Skeletal muscle tissue (tissue), 4 donors: ENCODE data around the gene TAGLN3. TPM values are rescaled to one million over a fixed set of nuclear protein-coding genes. Genes with fewer than 3 reads are reported as not detected.

ENCODE experiments used
- H3K27ac ChIP-seq: one replicate; pipeline ENCODE4 v1.7.0; 2013; ENCODE audit warnings: mild to moderate bottlenecking, low read depth, low read length, inconsistent platforms
- H3K27me3 ChIP-seq, 3 donors: one replicate each; pipeline ENCODE4 v1.7.0; 2013; ENCODE audit warnings: low read length in 3 of 3; ENCODE audit not compliant: control insufficient read depth in 3 of 3, insufficient read depth in 3 of 3
- H3K36me3 ChIP-seq, 3 donors: one replicate each; pipeline ENCODE4 v1.7.0; 2013; ENCODE audit warnings: low read length in 3 of 3; ENCODE audit not compliant: control insufficient read depth in 3 of 3, insufficient read depth in 3 of 3
- H3K4me1 ChIP-seq, 3 donors: one replicate each; pipeline ENCODE4 v1.7.0; 2013; ENCODE audit warnings: low read length in 3 of 3, mild to moderate bottlenecking in 3 of 3; ENCODE audit not compliant: control insufficient read depth in 3 of 3, insufficient read depth in 3 of 3
- H3K4me3 ChIP-seq, 3 donors: one replicate each; pipeline ENCODE4 v1.7.0; 2013; ENCODE audit warnings: low read length in 3 of 3
- H3K9ac ChIP-seq, 3 donors: one replicate each; pipeline ENCODE4 v1.7.0; 2013; ENCODE audit warnings: low read length in 3 of 3, mild to moderate bottlenecking in 3 of 3, moderate library complexity in 2 of 3, low read depth in 1 of 3
- H3K9me3 ChIP-seq, 3 donors: one replicate each; pipeline ENCODE4 v1.7.0; 2013; ENCODE audit warnings: low read length in 3 of 3; ENCODE audit not compliant: control insufficient read depth in 3 of 3
- total RNA-seq: library from RNA; depleted of rRNA; stranded (reverse); fragments of >200 nt; gene quantifications from one replicate; pipeline ENCODE4 v1.2.3, GENCODE V29; 2014
- donor health status: Osteomylitis.

Gene TAGLN3
- total RNA-seq: 0.52 TPM

DNA sequence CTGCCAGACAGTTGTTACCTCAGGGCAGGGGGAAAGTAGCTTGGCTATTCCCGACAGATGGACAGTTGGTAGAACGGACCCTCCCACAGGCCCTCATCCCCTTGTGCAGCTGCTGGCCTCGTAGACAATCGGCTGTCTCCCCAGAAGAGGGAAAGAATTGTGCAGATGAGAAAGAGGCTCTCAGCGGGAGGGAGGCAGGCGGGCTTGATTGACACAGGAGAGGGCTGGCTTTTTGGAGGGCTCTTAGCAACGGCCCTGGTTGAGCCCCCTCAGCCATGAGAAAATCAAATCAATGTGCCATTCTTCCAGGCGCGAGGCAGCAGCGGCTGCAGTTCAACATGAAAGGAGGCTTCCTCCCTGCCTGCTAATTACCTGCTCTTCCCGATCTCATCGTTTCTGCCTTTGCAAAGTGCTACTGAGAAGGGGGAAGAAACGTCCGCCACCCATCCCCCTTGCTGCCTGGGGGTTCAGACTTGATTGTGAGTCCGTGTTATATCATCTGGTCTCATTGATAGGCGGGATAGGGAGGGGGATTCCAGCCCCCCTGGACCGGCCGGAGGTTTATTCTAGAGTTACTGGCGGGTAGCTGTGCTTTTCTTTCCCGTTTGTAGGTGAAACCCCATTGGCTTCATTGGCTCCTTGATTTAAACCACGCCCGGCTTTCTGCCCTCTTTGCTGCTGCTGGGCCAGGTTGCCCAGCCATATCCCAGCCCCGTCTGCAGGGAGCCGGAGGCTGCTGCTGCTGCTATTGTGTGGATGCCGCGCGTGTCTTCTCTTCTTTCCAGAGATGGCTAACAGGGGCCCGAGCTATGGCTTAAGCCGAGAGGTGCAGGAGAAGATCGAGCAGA lies at the start of gene TAGLN3:
Gene TAGLN3, plus strand, starts transcription at position 287 of the 848 bp plus-strand sequence. Its CDS starts 501 bp downstream, at position 788.
- no peak within 1 kb of the TSS for H3K27ac ChIP-seq
- H3K4me1 ChIP-seq: peaks cover 5 to 13% (median 10%) of the 10 kb centered on the region in 3 donors
- no peaks in the 10 kb centered on the region for H3K9me3 ChIP-seq
- peaks cover 21 to 31% (median 27%) of the 10 kb centered on the region in 3 donors for H3K27me3 ChIP-seq
- H3K36me3 ChIP-seq: no peaks in the 10 kb centered on the region
- peak within 1 kb of the TSS; percentile 30 to 67 (median 56) for H3K4me3 ChIP-seq
- peak within 1 kb of the TSS in 2 of 3 donors; percentile 40 to 62 for H3K9ac ChIP-seq

GRCh38 chr3:111949712-111950111 lies 49.0 kb upstream of the TAGLN3 start:
- no peaks in the 10 kb centered on the region for H3K27me3 ChIP-seq
- H3K9me3 ChIP-seq: no peaks in the 10 kb centered on the region
- H3K9ac ChIP-seq: no peak overlapping the region
- no peak overlapping the region for H3K27ac ChIP-seq
- H3K36me3 ChIP-seq: peaks cover 0 to 9% (median 0%) of the 10 kb centered on the region in 3 donors
- no peaks in the 10 kb centered on the region for H3K4me1 ChIP-seq
- no peak overlapping the region for H3K4me3 ChIP-seq

DNA sequence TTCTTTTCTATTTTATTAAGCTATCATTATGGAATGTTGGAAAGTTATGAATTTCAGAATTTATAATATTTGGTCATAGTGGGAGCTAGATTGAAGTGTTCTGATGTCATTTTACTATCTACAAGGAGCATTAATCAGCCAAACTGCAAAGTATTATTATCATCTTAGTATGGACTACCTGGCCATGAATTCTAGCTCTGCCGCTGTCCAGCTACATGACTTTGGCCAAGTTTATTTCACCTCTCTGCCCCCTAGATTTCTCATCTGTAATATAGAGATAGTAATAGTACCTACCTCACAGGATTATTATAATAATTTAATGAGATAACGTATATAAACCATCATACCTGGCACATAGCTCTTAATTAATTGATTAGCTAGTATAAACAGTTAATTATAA lies 47.7 kb upstream of the TAGLN3 start:
- Histone ChIP-seq H3K4me3 (no peak overlapping the region), H3K4me1 (no peaks in the 10 kb centered on the region), H3K27me3 (no peaks in the 10 kb centered on the region), H3K9me3 (no peaks in the 10 kb centered on the region), H3K36me3 (peaks cover 0 to 9% (median 0%) of the 10 kb centered on the region in 3 donors), H3K27ac (no peak overlapping the region), H3K9ac (no peak overlapping the region)

DNA sequence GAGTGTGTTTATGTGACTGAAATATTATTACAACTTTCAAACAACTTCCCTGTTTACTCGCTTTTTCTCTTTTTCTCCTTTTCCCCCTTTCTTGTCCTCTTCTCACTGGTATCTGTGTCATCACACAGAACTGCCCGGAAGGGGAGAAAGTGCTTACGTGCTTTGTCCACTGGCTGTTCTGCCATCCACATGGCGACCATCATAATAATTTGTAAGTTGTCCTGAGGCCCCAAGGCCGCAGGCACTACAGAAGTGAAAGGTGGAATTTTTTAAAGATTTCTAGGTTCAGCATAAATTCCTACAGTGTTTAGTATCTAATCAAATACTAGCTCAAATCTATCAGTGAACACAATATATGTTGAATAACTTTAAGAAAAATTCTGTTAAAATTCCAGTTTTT lies 46.6 kb upstream of the TAGLN3 start:
- Histone ChIP-seq H3K4me1 (peaks cover 0 to 2% (median 0%) of the 10 kb centered on the region in 3 donors), H3K36me3 (peaks cover 0 to 9% (median 0%) of the 10 kb centered on the region in 3 donors), H3K9ac (no peak overlapping the region), H3K27me3 (no peaks in the 10 kb centered on the region), H3K4me3 (no peak overlapping the region), H3K27ac (no peak overlapping the region), H3K9me3 (no peaks in the 10 kb centered on the region)

DNA sequence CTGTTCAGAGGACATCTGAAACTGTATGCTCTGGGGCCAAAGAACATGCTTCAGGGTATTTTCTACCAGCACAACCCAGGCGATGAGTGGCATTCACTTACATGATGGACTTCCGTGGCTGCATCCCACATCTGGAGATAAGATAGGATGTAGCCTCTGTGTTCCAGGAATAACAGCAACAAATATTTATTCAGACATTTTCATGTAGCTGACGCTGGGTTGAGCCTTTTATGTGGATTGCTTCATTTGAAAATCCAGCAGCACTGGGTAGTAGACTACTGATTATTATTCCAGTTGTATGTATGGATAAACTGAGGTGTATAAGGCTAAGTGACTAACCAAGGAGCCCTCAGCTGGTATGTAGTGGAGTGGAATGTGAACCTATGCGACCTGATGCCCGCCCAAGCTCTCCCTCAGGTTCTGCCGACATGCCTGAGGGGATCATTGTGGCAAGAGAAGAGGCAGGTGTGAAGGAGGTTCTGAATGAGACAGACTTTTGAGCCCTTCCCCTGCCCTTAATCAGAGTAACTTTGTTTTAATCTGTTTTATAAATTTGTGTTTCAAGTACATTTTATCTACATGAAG lies 45.8 kb upstream of the TAGLN3 start:
- Histone ChIP-seq H3K4me1 (peaks cover 0 to 2% (median 0%) of the 10 kb centered on the region in 3 donors), H3K36me3 (peaks cover 0 to 9% (median 0%) of the 10 kb centered on the region in 3 donors), H3K9me3 (no peaks in the 10 kb centered on the region)

GRCh38 chr3:111954228-111954990 lies 44.3 kb upstream of the TAGLN3 start:
- Histone ChIP-seq H3K9ac (no peak overlapping the region), H3K27ac (no peak overlapping the region), H3K36me3 (peaks cover 0 to 9% (median 0%) of the 10 kb centered on the region in 3 donors), H3K4me3 (no peak overlapping the region), H3K4me1 (peaks cover 0 to 2% (median 0%) of the 10 kb centered on the region in 3 donors), H3K9me3 (no peaks in the 10 kb centered on the region), H3K27me3 (no peaks in the 10 kb centered on the region)

More for the DNA sequence above, 45.8 kb upstream of the TAGLN3 start:
- no peaks in the 10 kb centered on the region for H3K27me3 ChIP-seq
- no peak overlapping the region for H3K4me3 ChIP-seq
- no peak overlapping the region for H3K9ac ChIP-seq
- H3K27ac ChIP-seq: no peak overlapping the region

DNA sequence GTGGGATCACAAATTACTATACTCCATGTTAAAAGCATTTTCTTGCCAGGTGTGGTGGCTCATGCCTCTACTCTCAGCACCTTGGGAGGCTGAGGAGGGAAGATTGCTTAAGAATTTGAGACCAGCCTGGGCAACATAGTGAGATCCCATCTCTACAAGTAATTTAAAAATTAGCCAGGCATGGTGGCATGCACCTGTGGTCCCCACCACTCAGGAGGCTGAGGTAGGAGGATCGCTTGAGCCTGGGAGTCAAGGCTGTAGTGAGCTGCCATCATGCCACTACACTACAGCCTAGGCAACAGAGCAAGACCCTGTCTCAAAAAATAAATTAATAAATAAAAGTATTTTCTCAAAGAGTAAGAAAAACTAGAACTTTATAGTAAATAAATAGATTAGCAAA lies 42.8 kb upstream of the TAGLN3 start:
- Histone ChIP-seq H3K4me1 (peaks cover 0 to 2% (median 0%) of the 10 kb centered on the region in 3 donors), H3K4me3 (no peak overlapping the region), H3K36me3 (peaks cover 0 to 9% (median 0%) of the 10 kb centered on the region in 3 donors)

GRCh38 chr3:111956449-111956848 lies 42.3 kb upstream of the TAGLN3 start:
- Histone ChIP-seq H3K27ac (no peak overlapping the region), H3K27me3 (no peaks in the 10 kb centered on the region), H3K36me3 (peaks cover 0 to 9% (median 0%) of the 10 kb centered on the region in 3 donors), H3K4me1 (peaks cover 0 to 2% (median 0%) of the 10 kb centered on the region in 3 donors), H3K9me3 (no peaks in the 10 kb centered on the region), H3K9ac (no peak overlapping the region), H3K4me3 (no peak overlapping the region)

More for the DNA sequence above, 42.8 kb upstream of the TAGLN3 start:
- Histone ChIP-seq H3K27ac (no peak overlapping the region), H3K9ac (no peak overlapping the region), H3K9me3 (no peaks in the 10 kb centered on the region), H3K27me3 (no peaks in the 10 kb centered on the region)

DNA sequence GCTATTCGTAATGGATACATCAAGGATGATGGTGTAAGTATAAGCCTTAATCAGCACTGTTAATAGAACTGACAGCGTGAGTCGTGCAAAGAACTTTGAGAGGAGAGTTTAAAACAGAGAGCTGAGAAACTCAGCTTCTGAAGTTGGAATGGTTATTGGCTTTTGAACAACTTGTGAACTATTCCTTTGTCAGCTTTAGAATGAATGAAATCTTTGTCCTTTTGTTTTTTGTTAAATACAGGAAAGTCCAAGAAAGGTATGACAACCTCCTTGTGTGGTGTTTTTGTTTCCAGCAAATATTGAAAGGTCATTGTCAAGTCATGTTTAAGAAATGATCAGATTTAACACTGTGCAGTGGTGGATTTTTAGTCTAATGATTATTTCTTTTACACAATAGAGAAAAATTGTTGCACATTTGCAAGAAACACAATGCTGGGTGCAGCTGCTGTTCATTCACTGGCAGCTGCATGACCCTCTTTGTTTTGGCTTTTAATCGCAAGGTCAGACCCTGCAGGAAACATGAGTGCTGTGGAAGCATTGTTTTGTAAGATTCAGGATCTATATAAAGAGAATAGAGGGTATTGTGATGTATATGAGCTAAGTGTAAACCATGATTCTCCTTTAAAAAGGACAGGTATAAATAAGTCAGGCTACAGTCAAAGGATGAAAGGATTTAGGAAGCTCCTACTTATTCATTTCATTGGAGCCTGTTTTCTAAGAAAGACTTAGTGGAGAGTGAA lies 41.6 kb upstream of the TAGLN3 start:
- peaks cover 0 to 2% (median 0%) of the 10 kb centered on the region in 3 donors for H3K4me1 ChIP-seq
- H3K9me3 ChIP-seq: no peaks in the 10 kb centered on the region
- no peak overlapping the region for H3K4me3 ChIP-seq
- no peak overlapping the region for H3K9ac ChIP-seq
- H3K27me3 ChIP-seq: no peaks in the 10 kb centered on the region
- H3K36me3 ChIP-seq: peaks cover 0 to 13% (median 0%) of the 10 kb centered on the region in 3 donors
- no peak overlapping the region for H3K27ac ChIP-seq
